H9 (cell line): ENCODE measurements around the gene FTH1. TPM values are rescaled to one million over a fixed set of nuclear protein-coding genes. Genes with fewer than 3 reads are reported as not detected.

ENCODE experiments used
- DNase-seq: peaks from one replicate; pipeline ENCODE4 v3.0.0-alpha.2; 2017
- H2AFZ ChIP-seq: one replicate; pipeline ENCODE4 v1.6.1; 2013; ENCODE audit warnings: mild to moderate bottlenecking, low read length, control low read depth, moderate library complexity
- H2AK5ac ChIP-seq: 2 replicates; pipeline ENCODE4 v1.6.1; 2013; ENCODE audit warnings: low read length, control low read depth, mixed read lengths; ENCODE audit not compliant: insufficient read length
- H2BK120ac ChIP-seq: one replicate; pipeline ENCODE4 v1.6.1; 2013; ENCODE audit warnings: low read depth, mild to moderate bottlenecking, low read length, control low read depth, inconsistent platforms; ENCODE audit not compliant: poor library complexity, severe bottlenecking
- H2BK12ac ChIP-seq: 2 replicates; pipeline ENCODE4 v1.6.1; 2013; ENCODE audit warnings: low read length, control low read depth, mixed read lengths, low read depth; ENCODE audit not compliant: insufficient read length
- H2BK15ac ChIP-seq: 2 replicates; pipeline ENCODE4 v1.6.1; 2013; ENCODE audit warnings: low read depth, low read length, control low read depth
- H2BK20ac ChIP-seq: one replicate; pipeline ENCODE4 v1.6.1; 2013; ENCODE audit warnings: low read depth, mild to moderate bottlenecking, low read length, control low read depth, inconsistent platforms; ENCODE audit not compliant: poor library complexity, severe bottlenecking
- H2BK5ac ChIP-seq: 2 replicates; pipeline ENCODE4 v1.6.1; 2013; ENCODE audit warnings: low read length, control low read depth, mixed read lengths; ENCODE audit not compliant: insufficient read length
- H3K14ac ChIP-seq: 2 replicates; pipeline ENCODE4 v1.6.1; 2013; ENCODE audit warnings: low read length, control low read depth; ENCODE audit not compliant: insufficient read depth
- H3K18ac ChIP-seq: 2 replicates; pipeline ENCODE4 v1.6.1; 2013; ENCODE audit warnings: low read depth, mild to moderate bottlenecking, mixed read lengths, low read length, control low read depth; ENCODE audit not compliant: insufficient read length
- H3K23ac ChIP-seq: 2 replicates; pipeline ENCODE4 v1.6.1; 2013; ENCODE audit warnings: low read length, control low read depth, mixed read lengths, low read depth; ENCODE audit not compliant: insufficient read length
- H3K23me2 ChIP-seq: 2 replicates; pipeline ENCODE4 v1.6.1; 2013; ENCODE audit warnings: low read depth, mild to moderate bottlenecking, mixed read lengths, low read length, control low read depth; ENCODE audit not compliant: insufficient read length, poor library complexity, severe bottlenecking
- H3K27ac ChIP-seq: 2 replicates; pipeline ENCODE4 v1.5.1; 2013; ENCODE audit warnings: low read length, control low read depth, mixed read lengths, low read depth; ENCODE audit not compliant: insufficient read length
- H3K27me3 ChIP-seq: 2 replicates; pipeline ENCODE4 v1.6.1; 2013; ENCODE audit warnings: low read length, control low read depth, inconsistent platforms; ENCODE audit not compliant: insufficient read depth
- H3K4ac ChIP-seq: 2 replicates; pipeline ENCODE4 v1.6.1; 2013; ENCODE audit warnings: low read depth, mild to moderate bottlenecking, control low read depth, inconsistent platforms, low read length, moderate library complexity
- H3K4me1 ChIP-seq: 2 replicates; pipeline ENCODE4 v1.6.1; 2013; ENCODE audit warnings: low read length, control low read depth, inconsistent platforms; ENCODE audit not compliant: insufficient read depth
- H3K4me2 ChIP-seq: 2 replicates; pipeline ENCODE4 v1.6.1; 2013; ENCODE audit warnings: low read length, control low read depth, mixed read lengths; ENCODE audit not compliant: insufficient read length, insufficient read depth
- H3K56ac ChIP-seq: 2 replicates; pipeline ENCODE4 v1.6.1; 2013; ENCODE audit warnings: low read depth, mild to moderate bottlenecking, mixed read lengths, low read length, control low read depth; ENCODE audit not compliant: insufficient read length
- H3K79me1 ChIP-seq: 2 replicates; pipeline ENCODE4 v1.6.1; 2013; ENCODE audit warnings: low read depth, mild to moderate bottlenecking, moderate library complexity, low read length, control low read depth, inconsistent platforms; ENCODE audit not compliant: insufficient read depth, poor library complexity, severe bottlenecking
- H3K79me2 ChIP-seq: 2 replicates; pipeline ENCODE4 v1.6.1; 2013; ENCODE audit warnings: low read length, control low read depth, inconsistent platforms; ENCODE audit not compliant: insufficient read depth
- H3K9ac ChIP-seq: 2 replicates; pipeline ENCODE4 v1.6.1; 2013; ENCODE audit warnings: low read length, control low read depth, mixed read lengths; ENCODE audit not compliant: insufficient read length; ENCODE audit errors: extremely low read depth
- H3K9me3 ChIP-seq: one replicate; pipeline ENCODE4 v1.6.1; 2013; ENCODE audit warnings: low read depth, low read length, inconsistent platforms; ENCODE audit not compliant: control insufficient read depth
- H3T11ph ChIP-seq: one replicate; pipeline ENCODE4 v1.6.1; 2013; ENCODE audit warnings: mild to moderate bottlenecking, low read length, control low read depth, inconsistent platforms
- H4K20me1 ChIP-seq: one replicate; pipeline ENCODE4 v1.6.1; 2013; ENCODE audit not compliant: control insufficient read depth, insufficient read length, insufficient read depth
- H4K5ac ChIP-seq: 2 replicates; pipeline ENCODE4 v1.6.1; 2013; ENCODE audit warnings: low read depth, mild to moderate bottlenecking, mixed read lengths, low read length, control low read depth; ENCODE audit not compliant: insufficient read length
- H4K8ac ChIP-seq: replicated peaks from 2 replicates; pipeline ENCODE4 v1.6.1; 2013; ENCODE audit warnings: low read length, control low read depth, mixed read lengths, low read depth; ENCODE audit not compliant: insufficient read length
- H4K91ac ChIP-seq: 2 replicates; pipeline ENCODE4 v1.6.1; 2013; ENCODE audit warnings: low read depth, mild to moderate bottlenecking, moderate library complexity, mixed read lengths, low read length, control low read depth; ENCODE audit not compliant: insufficient read length
- H3K27ac Mint-ChIP-seq, 3 experiments: 2 replicates in 2 of 3; 3 replicates in 1 of 3; pipeline ENCODE4 v1.8.0; 2020 to 2021; ENCODE audit warnings: mixed read lengths in 3 of 3, mild to moderate bottlenecking in 1 of 3, moderate library complexity in 1 of 3
- H3K27me3 Mint-ChIP-seq: 2 replicates; pipeline ENCODE4 v1.8.0; 2021; ENCODE audit warnings: low read depth, mild to moderate bottlenecking, moderate library complexity, mixed read lengths
- H3K36me3 Mint-ChIP-seq, 3 experiments: 2 replicates in 2 of 3; 3 replicates in 1 of 3; pipeline ENCODE4 v1.8.0; 2020 to 2021; ENCODE audit warnings: low read depth in 3 of 3, mixed read lengths in 3 of 3; ENCODE audit not compliant: insufficient read depth in 1 of 3
- H3K4me1 Mint-ChIP-seq, 2 experiments: 2 replicates each; pipeline ENCODE4 v1.8.0; 2020; ENCODE audit warnings: mixed read lengths in 2 of 2
- H3K4me3 Mint-ChIP-seq, 2 experiments: 2 replicates in 1 of 2; 3 replicates in 1 of 2; pipeline ENCODE4 v1.8.0; 2020 to 2021; ENCODE audit warnings: mild to moderate bottlenecking in 2 of 2, mixed read lengths in 2 of 2, moderate library complexity in 1 of 2
- H3K9me3 Mint-ChIP-seq, 2 experiments: 2 replicates in 1 of 2; 3 replicates in 1 of 2; pipeline ENCODE4 v1.8.0; 2020; ENCODE audit warnings: mild to moderate bottlenecking in 2 of 2, mixed read lengths in 2 of 2, moderate library complexity in 1 of 2
- WGBS: extraction: QIAGEN DNeasy Blood & Tissue Kit; methylation state at CpG from one replicate; pipeline ENCODE4 v1.1.7; 2013; ENCODE audit warnings: missing lambda C conversion rate, low lambda C conversion rate, mixed read lengths; ENCODE audit not compliant: insufficient read length; ENCODE audit errors: extremely low coverage; 5-methylcytosine and 5-hydroxymethylcytosine counted together
- total RNA-seq: library from RNA; stranded (reverse); gene quantifications from 2 replicates; pipeline ENCODE4 v1.2.1, GENCODE V29; 2021
- TF ChIP-seq, protein P1 (sequence below): fragments of 200-600 bp; sonication (generic); conservative IDR thresholded peaks from 3 replicates; pipeline ENCODE4 v1.8.0; 2021; ENCODE audit warnings: antibody characterized with exemption, mild to moderate bottlenecking

FTH1 gene
- total RNA-seq, 1 experiment from 2014 or later: 1,505 TPM

DNA sequence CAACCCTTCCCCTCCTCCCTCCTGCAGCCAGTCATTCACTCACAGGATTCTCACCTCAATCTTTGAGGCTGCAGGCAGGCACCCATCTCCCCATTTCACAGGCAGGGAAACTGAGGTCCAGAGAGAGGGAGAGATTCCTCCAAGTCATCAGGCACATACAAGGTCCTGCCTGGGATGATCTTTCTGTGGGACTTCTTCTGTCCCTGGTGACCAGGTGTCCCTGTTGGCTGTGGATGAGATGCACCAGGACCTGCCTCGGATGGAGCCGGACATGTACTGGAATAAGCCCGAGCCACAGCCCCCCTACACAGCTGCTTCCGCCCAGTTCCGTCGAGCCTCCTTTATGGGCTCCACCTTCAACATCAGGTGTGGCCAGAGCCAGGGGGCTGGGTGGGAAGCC lies 7.8 kb downstream of the FTH1 start:
- no peak overlapping the region for H3K27ac Mint-ChIP-seq
- Histone ChIP-seq H4K8ac (no peak overlapping the region), H3K4me1 (no peaks in the 10 kb centered on the region), H2AK5ac (no peak overlapping the region), H4K5ac (no peak overlapping the region), H3K56ac (no peak overlapping the region), H3K4ac (no peak overlapping the region), H3K27me3 (no peaks in the 10 kb centered on the region), H3K23me2 (peaks cover 8% of the 10 kb centered on the region), H3K27ac (no peak overlapping the region), H3K4me2 (no peak overlapping the region), H3K9ac (no peak overlapping the region), H2AFZ (no peak overlapping the region), H2BK15ac (no peak overlapping the region), H4K91ac (no peak overlapping the region), H4K20me1 (no peaks in the 10 kb centered on the region), H3K79me2 (no peaks in the 10 kb centered on the region), H2BK5ac (no peak overlapping the region), H3T11ph (no peak overlapping the region), H3K18ac (no peak overlapping the region), H2BK20ac (no peak overlapping the region), H2BK12ac (no peak overlapping the region), H3K14ac (no peak overlapping the region), H2BK120ac (no peak overlapping the region), H3K79me1 (no peaks in the 10 kb centered on the region), H3K9me3 (no peaks in the 10 kb centered on the region), H3K23ac (no peak overlapping the region)
- TF ChIP-seq, protein P1, sequence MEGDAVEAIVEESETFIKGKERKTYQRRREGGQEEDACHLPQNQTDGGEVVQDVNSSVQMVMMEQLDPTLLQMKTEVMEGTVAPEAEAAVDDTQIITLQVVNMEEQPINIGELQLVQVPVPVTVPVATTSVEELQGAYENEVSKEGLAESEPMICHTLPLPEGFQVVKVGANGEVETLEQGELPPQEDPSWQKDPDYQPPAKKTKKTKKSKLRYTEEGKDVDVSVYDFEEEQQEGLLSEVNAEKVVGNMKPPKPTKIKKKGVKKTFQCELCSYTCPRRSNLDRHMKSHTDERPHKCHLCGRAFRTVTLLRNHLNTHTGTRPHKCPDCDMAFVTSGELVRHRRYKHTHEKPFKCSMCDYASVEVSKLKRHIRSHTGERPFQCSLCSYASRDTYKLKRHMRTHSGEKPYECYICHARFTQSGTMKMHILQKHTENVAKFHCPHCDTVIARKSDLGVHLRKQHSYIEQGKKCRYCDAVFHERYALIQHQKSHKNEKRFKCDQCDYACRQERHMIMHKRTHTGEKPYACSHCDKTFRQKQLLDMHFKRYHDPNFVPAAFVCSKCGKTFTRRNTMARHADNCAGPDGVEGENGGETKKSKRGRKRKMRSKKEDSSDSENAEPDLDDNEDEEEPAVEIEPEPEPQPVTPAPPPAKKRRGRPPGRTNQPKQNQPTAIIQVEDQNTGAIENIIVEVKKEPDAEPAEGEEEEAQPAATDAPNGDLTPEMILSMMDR: no peak
- peaks cover 20% of the 10 kb centered on the region for H3K27me3 Mint-ChIP-seq
- WGBS: no CpG with 5 or more reads among the region's 6 CpGs
- peaks cover 0 to 10% of the 10 kb centered on the region in 2 experiments; a peak in 1 of 4 replicates for H3K4me1 Mint-ChIP-seq
- H3K36me3 Mint-ChIP-seq: peaks cover 14 to 21% (median 15%) of the 10 kb centered on the region in 3 experiments
- H3K9me3 Mint-ChIP-seq: no peaks in the 10 kb centered on the region; a peak in 1 of 5 replicates
- DNase-seq: no peak
- H3K4me3 Mint-ChIP-seq: no peak overlapping the region
